GM19193 (cell line): ENCODE measurements around the gene HAVCR2.

Experiments used
- POLR2A ChIP-seq: IDR thresholded peaks from 4 replicates; pipeline ENCODE4 v1.6.1; 2011; ENCODE audit not compliant: insufficient read depth, insufficient read length; ENCODE audit errors: extremely low read depth

Gene HAVCR2

GRCh38 chr5:157108976-157109375 lies at the start of gene HAVCR2:
HAVCR2 (minus strand) TSS chr5:157109044; CDS start chr5:157108983, 61 bp downstream.
- TF ChIP-seq POLR2A, result no peak

GRCh38 chr5:157157293-157157891 lies 48.5 kb upstream of the HAVCR2 start:
- TF ChIP-seq POLR2A, result no peak

- no peak for TF ChIP-seq POLR2A
Observed at GRCh38 chr5:157155297-157155696, 46.5 kb upstream of the HAVCR2 start.

GRCh38 chr5:157150995-157151394 lies 42.2 kb upstream of the HAVCR2 start:
- no peak for TF ChIP-seq POLR2A

- TF ChIP-seq POLR2A, result no peak
Observed at GRCh38 chr5:157148734-157149615, 40.1 kb upstream of the HAVCR2 start.

GRCh38 chr5:157143127-157143971 lies 34.5 kb upstream of the HAVCR2 start:
- TF ChIP-seq POLR2A, result no peak

- peak; percentile 91 for TF ChIP-seq POLR2A
Observed at GRCh38 chr5:157142317-157143126, 33.7 kb upstream of the HAVCR2 start, which contains the start of gene MED7. MED7 (minus strand) TSS chr5:157142865; CDS start chr5:157139431, 3,434 bp downstream.

GRCh38 chr5:157137691-157138090 lies 28.8 kb upstream of the HAVCR2 start:
- no peak for TF ChIP-seq POLR2A

GRCh38 chr5:157132281-157132612 lies 23.4 kb upstream of the HAVCR2 start:
- TF ChIP-seq POLR2A, result no peak

GRCh38 chr5:157130925-157131324 lies 22.1 kb upstream of the HAVCR2 start:
- TF ChIP-seq POLR2A, result no peak

GRCh38 chr5:157121709-157122108 lies 12.9 kb upstream of the HAVCR2 start:
- no peak for TF ChIP-seq POLR2A

- TF ChIP-seq POLR2A, result no peak
Observed at GRCh38 chr5:157120102-157120501, 11.3 kb upstream of the HAVCR2 start.

GRCh38 chr5:157116483-157116954 lies 7.7 kb upstream of the HAVCR2 start:
- TF ChIP-seq POLR2A, result no peak

- no peak for TF ChIP-seq POLR2A
Observed at GRCh38 chr5:157115502-157115901, 6.7 kb upstream of the HAVCR2 start.
